H1 (cell line): ENCODE measurements around the gene POLE. TPM values are rescaled to one million over a fixed set of nuclear protein-coding genes. Genes with fewer than 3 reads are reported as not detected.

Source experiments
- CTCF ChIA-PET: fragments of 300-600 bp; sonication (Branson Sonifier 250); formaldehyde crosslinking; loops from one replicate; lab custom pipeline; 2021; ENCODE audit not compliant: partially characterized antibody; lab: Charles Lee
- POLR2A ChIA-PET: fragments of 300-600 bp; sonication (Branson Sonifier 250); formaldehyde crosslinking; loops from one replicate; lab custom pipeline; 2021; ENCODE audit warnings: inconsistent platforms; ENCODE audit not compliant: partially characterized antibody; lab: Charles Lee
- DNase-seq, 2 experiments: peaks; one replicate each; pipeline versions ENCODE4 v3.0.0 to v3.0.0-alpha.2; 2010 to 2022; ENCODE audit warnings: low spot score in 2 of 2, low read depth in 1 of 2, mixed read lengths in 1 of 2
- FAIRE-seq: peaks from 2 replicates; lab custom pipeline; 2011; peaks lifted over from hg19 to GRCh38; lab: Jason Lieb, UNC
- H2AFZ ChIP-seq: 2 replicates; pipeline ENCODE4 v1.8.1; 2012; ENCODE audit warnings: low read length, inconsistent platforms
- H2AK5ac ChIP-seq: 2 replicates; pipeline ENCODE4 v1.6.1; 2013; ENCODE audit warnings: low read depth, low read length
- H2BK120ac ChIP-seq: replicated peaks from 2 replicates; pipeline ENCODE3; 2013; ENCODE audit warnings: low read depth, low read length, inconsistent platforms
- H2BK12ac ChIP-seq: 2 replicates; pipeline ENCODE4 v1.6.1; 2013; ENCODE audit warnings: low read depth, low read length
- H2BK15ac ChIP-seq: 2 replicates; pipeline ENCODE4 v1.6.1; 2013; ENCODE audit warnings: low read length
- H2BK20ac ChIP-seq: 2 replicates; pipeline ENCODE4 v1.6.1; 2013; ENCODE audit warnings: low read length
- H2BK5ac ChIP-seq: 2 replicates; pipeline ENCODE4 v1.6.1; 2013; ENCODE audit warnings: low read depth, low read length
- H3K14ac ChIP-seq: 2 replicates; pipeline ENCODE4 v1.6.1; 2013; ENCODE audit warnings: inconsistent platforms; ENCODE audit not compliant: insufficient read length
- H3K18ac ChIP-seq: 2 replicates; pipeline ENCODE4 v1.6.1; 2013; ENCODE audit warnings: low read length; ENCODE audit errors: extremely low read depth
- H3K23ac ChIP-seq: 2 replicates; pipeline ENCODE4 v1.6.1; 2013; ENCODE audit warnings: inconsistent platforms; ENCODE audit not compliant: insufficient read length
- H3K23me2 ChIP-seq: 2 replicates; pipeline ENCODE4 v1.6.1; 2013; ENCODE audit warnings: low read depth, low read length
- H3K27ac ChIP-seq: 2 replicates; pipeline ENCODE4 v1.6.1; 2011; ENCODE audit warnings: low read depth, low read length, inconsistent platforms
- H3K27me3 ChIP-seq, 4 experiments: replicated peaks in 1 of 4; 1 replicate in 1 of 4; 2 replicates in 3 of 4; pipeline versions ENCODE4 v1.6.1 to v1.8.1; 2011 to 2013; ENCODE audit warnings: low read length in 3 of 4, mild to moderate bottlenecking in 3 of 4, inconsistent platforms in 2 of 4, mixed read lengths in 2 of 4, moderate library complexity in 1 of 4; ENCODE audit not compliant: control insufficient read depth in 3 of 4, insufficient read depth in 3 of 4; ENCODE audit errors: extremely low read depth in 1 of 4
- H3K36me3 ChIP-seq, 4 experiments: 2 replicates each; pipeline versions ENCODE4 v1.6.1 to v1.8.1; 2011 to 2013; ENCODE audit warnings: mild to moderate bottlenecking in 4 of 4, low read length in 3 of 4, moderate library complexity in 2 of 4, control low read depth in 1 of 4, inconsistent platforms in 1 of 4; ENCODE audit not compliant: insufficient read depth in 4 of 4, control insufficient read depth in 2 of 4
- H3K4ac ChIP-seq: replicated peaks from 2 replicates; pipeline ENCODE3; 2013; ENCODE audit warnings: low read length, low read depth, mixed read lengths, inconsistent platforms; ENCODE audit not compliant: insufficient read length
- H3K4me1 ChIP-seq, 4 experiments: replicated peaks in 1 of 4; 1 replicate in 1 of 4; 2 replicates in 3 of 4; pipeline versions ENCODE4 v1.6.1 to v1.8.1; 2011 to 2013; ENCODE audit warnings: low read length in 3 of 4, inconsistent platforms in 2 of 4, mixed read lengths in 1 of 4; ENCODE audit not compliant: insufficient read depth in 4 of 4, control insufficient read depth in 3 of 4
- H3K4me2 ChIP-seq, 2 experiments: 2 replicates each; pipeline versions ENCODE4 v1.6.1 to v1.8.1; 2011 to 2013; ENCODE audit warnings: low read depth in 2 of 2, low read length in 2 of 2, control low read depth in 1 of 2, inconsistent platforms in 1 of 2, mild to moderate bottlenecking in 1 of 2; ENCODE audit not compliant: insufficient read depth in 1 of 2
- H3K4me3 ChIP-seq, 4 experiments: fragments of 200-600, 300-600 bp in 1 of 4; sonication (generic), shearing (Covaris generic), sonication (Bioruptor Twin) in 1 of 4; 2 replicates each; pipeline versions ENCODE4 v1.5.1 to v1.8.1; 2011 to 2016; ENCODE audit warnings: low read length in 4 of 4, low read depth in 3 of 4, control low read depth in 2 of 4, inconsistent platforms in 2 of 4, mild to moderate bottlenecking in 2 of 4, mixed read lengths in 1 of 4, moderate library complexity in 1 of 4; ENCODE audit not compliant: insufficient read depth in 2 of 4; ENCODE audit errors: extremely low read depth in 1 of 4
- H3K56ac ChIP-seq: replicated peaks from 2 replicates; pipeline ENCODE3; 2013; ENCODE audit warnings: low read depth, mild to moderate bottlenecking, mixed read lengths, low read length, inconsistent platforms; ENCODE audit not compliant: insufficient read length
- H3K79me1 ChIP-seq: 2 replicates; pipeline ENCODE4 v1.6.1; 2013; ENCODE audit warnings: low read depth, low read length, control low read depth
- H3K79me2 ChIP-seq, 2 experiments: 2 replicates each; pipeline versions ENCODE4 v1.6.1 to v1.8.1; 2012 to 2013; ENCODE audit warnings: low read length in 2 of 2, mild to moderate bottlenecking in 2 of 2, inconsistent platforms in 1 of 2; ENCODE audit not compliant: insufficient read depth in 2 of 2, control insufficient read depth in 1 of 2
- H3K9ac ChIP-seq, 4 experiments: replicated peaks in 1 of 4; 1 replicate in 1 of 4; 2 replicates in 3 of 4; pipeline versions ENCODE4 v1.6.1 to v1.8.1; 2011 to 2013; ENCODE audit warnings: low read depth in 3 of 4, low read length in 3 of 4, control low read depth in 2 of 4, mild to moderate bottlenecking in 2 of 4, moderate library complexity in 2 of 4, inconsistent platforms in 1 of 4; ENCODE audit errors: extremely low read depth in 1 of 4
- H3K9me3 ChIP-seq, 2 experiments: 2 replicates each; pipeline versions ENCODE4 v1.6.1 to v1.8.1; 2012 to 2013; ENCODE audit warnings: mild to moderate bottlenecking in 2 of 2, moderate library complexity in 2 of 2, control low read depth in 1 of 2, inconsistent platforms in 1 of 2, low read depth in 1 of 2, low read length in 1 of 2, mixed read lengths in 1 of 2; ENCODE audit not compliant: insufficient read depth in 2 of 2
- H4K20me1 ChIP-seq, 2 experiments: replicated peaks in 1 of 2; 2 replicates each; pipeline versions ENCODE3 to v1.8.1; 2011 to 2013; ENCODE audit warnings: inconsistent platforms in 2 of 2, low read length in 2 of 2, mild to moderate bottlenecking in 1 of 2; ENCODE audit not compliant: insufficient read depth in 2 of 2, control insufficient read depth in 1 of 2
- H4K5ac ChIP-seq: 2 replicates; pipeline ENCODE4 v1.6.1; 2013; ENCODE audit warnings: low read length, low read depth, mixed read lengths, inconsistent platforms; ENCODE audit not compliant: insufficient read length
- H4K8ac ChIP-seq: 2 replicates; pipeline ENCODE4 v1.8.0; 2013; ENCODE audit warnings: mild to moderate bottlenecking, moderate library complexity, low read length, inconsistent platforms; ENCODE audit not compliant: insufficient read depth; ENCODE audit errors: extremely low read depth
- H4K91ac ChIP-seq: replicated peaks from 2 replicates; pipeline ENCODE3; 2013; ENCODE audit warnings: low read length, mixed read lengths, inconsistent platforms; ENCODE audit not compliant: insufficient read length
- ASH2L ChIP-seq: fragments of 200-600, 300-600 bp; sonication (generic); IDR thresholded peaks from one replicate; pipeline ENCODE4 v1.7.1; 2017; ENCODE audit warnings: low read length
- CEBPB ChIP-seq: IDR thresholded peaks from 2 replicates; pipeline ENCODE4 v1.6.1; 2012; ENCODE audit warnings: low read depth, low read length
- HDAC2 ChIP-seq, 2 experiments: fragments of 300-600 bp in 1 of 2; sonication (generic) in 1 of 2; IDR thresholded peaks; 2 replicates each; pipeline ENCODE4 v1.6.1; 2011 to 2012; ENCODE audit warnings: low read depth in 2 of 2, low read length in 2 of 2, mild to moderate bottlenecking in 2 of 2, moderate library complexity in 2 of 2, borderline replicate concordance in 1 of 2, inconsistent platforms in 1 of 2
- KDM4A ChIP-seq: IDR thresholded peaks from one replicate; pipeline ENCODE4 v1.7.1; 2012; ENCODE audit warnings: low read depth, mild to moderate bottlenecking, moderate library complexity, low read length, inconsistent platforms; ENCODE audit not compliant: severe bottlenecking
- MAX ChIP-seq: IDR thresholded peaks from 2 replicates; pipeline ENCODE4 v1.6.1; 2012; ENCODE audit warnings: inconsistent platforms
- NANOG ChIP-seq: IDR thresholded peaks from 2 replicates; pipeline ENCODE4 v1.6.1; 2011; ENCODE audit warnings: low read length, low read depth, mild to moderate bottlenecking, inconsistent platforms; ENCODE audit not compliant: insufficient read depth, poor library complexity, severe bottlenecking
- RAD21 ChIP-seq, 2 experiments: IDR thresholded peaks in 1 of 2; conservative IDR thresholded peaks in 1 of 2; 2 replicates each; pipeline ENCODE4 v1.6.1; 2011; ENCODE audit warnings: low read depth in 2 of 2, low read length in 2 of 2, improper control_type of control experiment in 1 of 2, inconsistent platforms in 1 of 2, mild to moderate bottlenecking in 1 of 2, moderate library complexity in 1 of 2
- RXRA ChIP-seq: IDR thresholded peaks from 2 replicates; pipeline ENCODE4 v1.6.1; 2011; ENCODE audit warnings: low read depth, mild to moderate bottlenecking, low read length, moderate library complexity; ENCODE audit not compliant: insufficient read depth
- TAF7 ChIP-seq: optimal IDR thresholded peaks from 2 replicates; pipeline ENCODE3; 2011; ENCODE audit warnings: low read depth, mild to moderate bottlenecking, inconsistent platforms, low read length, moderate library complexity, borderline replicate concordance
- WGBS, 2 experiments: shearing (Covaris generic) in 1 of 2; methylation state at CpG; one replicate each; pipeline versions ENCODE4 v1.1.6 to v1.1.7; 2013 to 2015; ENCODE audit warnings: low lambda C conversion rate in 2 of 2, mixed read lengths in 2 of 2, inconsistent platforms in 1 of 2, low coverage in 1 of 2, missing lambda C conversion rate in 1 of 2; ENCODE audit not compliant: insufficient replicate concordance in 2 of 2, insufficient coverage in 1 of 2, insufficient read length in 1 of 2; ENCODE audit errors: extremely low coverage in 1 of 2, missing lambda C conversion rate in 1 of 2; 5-methylcytosine and 5-hydroxymethylcytosine counted together
- polyA plus RNA-seq, 7 experiments: library from polyadenylated mRNA; depleted of rRNA in 3 of 7; stranded (reverse) in 5 of 7; unstranded in 2 of 7; fragments of >200 nt in 5 of 7; fragments of 200-250 nt in 2 of 7; gene quantifications; 1 replicate in 5 of 7; 2 replicates in 1 of 7; 4 replicates in 1 of 7; pipeline versions ENCODE4 v1.2.1 to v1.2.3, GENCODE V29; 2011 to 2013; ENCODE audit warnings: missing spikeins in 2 of 7, mixed read lengths in 2 of 7
- total RNA-seq: library from RNA; stranded (reverse); fragmentation: NEBNext Ultra II Directional; extraction: Animal tissue kit (Norgen Biotek cat#: 25700); gene quantifications from 2 replicates; pipeline ENCODE4 v1.2.1, GENCODE V29; 2021
- TF ChIP-seq, protein P1 (sequence below), 3 experiments: IDR thresholded peaks; 1 replicate in 2 of 3; 2 replicates in 1 of 3; pipeline versions ENCODE4 v1.5.1 to v1.6.1; 2011; ENCODE audit warnings: low read length in 3 of 3, mild to moderate bottlenecking in 3 of 3, inconsistent platforms in 2 of 3, low read depth in 1 of 3, moderate library complexity in 1 of 3; ENCODE audit not compliant: insufficient read depth in 1 of 3; ENCODE audit errors: control extremely low read depth in 1 of 3

POLE gene
- total and polyA plus RNA-seq, 2 of the 8 experiments (the other 6 are each of a cell fraction or from before 2014, with no cell fraction given) = 59.7 to 115 TPM

DNA sequence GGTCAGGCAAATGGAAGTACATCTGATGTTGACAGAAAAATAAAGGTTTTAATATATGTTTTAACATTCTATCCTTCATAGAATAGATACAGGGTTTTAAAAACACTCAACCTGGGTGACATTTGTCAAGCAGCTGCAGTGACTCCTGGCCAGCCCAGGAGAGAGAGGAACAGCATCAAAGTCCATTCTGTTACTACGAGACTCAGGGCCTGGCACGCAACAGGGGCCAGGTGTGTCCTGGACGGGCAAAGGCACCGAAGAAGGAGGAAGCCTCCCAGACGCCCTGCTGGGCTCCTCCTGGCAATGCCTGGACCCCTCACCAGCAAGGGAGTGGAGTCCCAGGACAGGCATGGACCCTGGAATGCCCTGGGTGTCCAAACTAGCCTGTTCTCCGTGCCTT is 98.8 kb downstream of the POLE start:
- Histone ChIP-seq H3K4me2 (no peak overlapping the region), H4K91ac (no peak overlapping the region), H3K14ac (no peak overlapping the region), H3K27me3 (peaks cover 47 to 93% (median 85%) of the 10 kb centered on the region in 4 experiments), H3K9me3 (peaks cover 0 to 12% of the 10 kb centered on the region in 2 experiments; a peak in 1 of 4 replicates), H3K79me2 (no peaks in the 10 kb centered on the region), H2AK5ac (no peak overlapping the region), H2BK5ac (no peak overlapping the region), H3K56ac (no peak overlapping the region), H4K5ac (no peak overlapping the region), H3K27ac (no peak overlapping the region), H2AFZ (no peak overlapping the region), H4K8ac (no peak overlapping the region), H3K9ac (no peak overlapping the region), H3K4me3 (no peak overlapping the region), H2BK120ac (no peak overlapping the region), H3K4me1 (peaks cover 0 to 4% (median 2%) of the 10 kb centered on the region in 4 experiments; a peak in 2 of 7 replicates), H3K36me3 (no peaks in the 10 kb centered on the region), H2BK12ac (no peak overlapping the region), H2BK15ac (no peak overlapping the region), H2BK20ac (no peak overlapping the region), H3K79me1 (no peaks in the 10 kb centered on the region), H3K23ac (no peak overlapping the region), H3K23me2 (peaks cover 5% of the 10 kb centered on the region; the same call in 1 of the 2 replicates), H3K18ac (no peak overlapping the region), H3K4ac (no peak overlapping the region), H4K20me1 (peaks cover 0 to 6% of the 10 kb centered on the region in 2 experiments)
- POLR2A ChIA-PET = no interaction called here
- no peak for FAIRE-seq
- no peak for DNase-seq
- WGBS, 2 experiments = 80% methylated on average over 6 of the region's 6 CpGs; no CpG with 5 or more reads in 1 of the 2 experiments
- CTCF ChIA-PET = interaction anchor here (1.0 kb wide), 1 partner anchor 173 kb away, joined by 3 read pairs; no protein-coding TSS in a partner anchor
- TF ChIP-seq KDM4A = no peak
- no peak for TF ChIP-seq NANOG
- no peak for TF ChIP-seq MAX
- TF ChIP-seq RAD21 (IDR thresholded peaks at IDR 0.05 in 1 of 2, conservative IDR thresholded peaks at IDR 0.05 in 1 of 2; ENCODE audit: low read depth in 2 of 2, low read length in 2 of 2) = no peak
- no peak for TF ChIP-seq ASH2L
- TF ChIP-seq HDAC2 (IDR thresholded peaks at IDR 0.05; ENCODE audit: borderline replicate concordance in 1 of 2, low read depth in 2 of 2, low read length in 2 of 2) = no peak
- no peak for TF ChIP-seq CEBPB
- TF ChIP-seq, protein P1, sequence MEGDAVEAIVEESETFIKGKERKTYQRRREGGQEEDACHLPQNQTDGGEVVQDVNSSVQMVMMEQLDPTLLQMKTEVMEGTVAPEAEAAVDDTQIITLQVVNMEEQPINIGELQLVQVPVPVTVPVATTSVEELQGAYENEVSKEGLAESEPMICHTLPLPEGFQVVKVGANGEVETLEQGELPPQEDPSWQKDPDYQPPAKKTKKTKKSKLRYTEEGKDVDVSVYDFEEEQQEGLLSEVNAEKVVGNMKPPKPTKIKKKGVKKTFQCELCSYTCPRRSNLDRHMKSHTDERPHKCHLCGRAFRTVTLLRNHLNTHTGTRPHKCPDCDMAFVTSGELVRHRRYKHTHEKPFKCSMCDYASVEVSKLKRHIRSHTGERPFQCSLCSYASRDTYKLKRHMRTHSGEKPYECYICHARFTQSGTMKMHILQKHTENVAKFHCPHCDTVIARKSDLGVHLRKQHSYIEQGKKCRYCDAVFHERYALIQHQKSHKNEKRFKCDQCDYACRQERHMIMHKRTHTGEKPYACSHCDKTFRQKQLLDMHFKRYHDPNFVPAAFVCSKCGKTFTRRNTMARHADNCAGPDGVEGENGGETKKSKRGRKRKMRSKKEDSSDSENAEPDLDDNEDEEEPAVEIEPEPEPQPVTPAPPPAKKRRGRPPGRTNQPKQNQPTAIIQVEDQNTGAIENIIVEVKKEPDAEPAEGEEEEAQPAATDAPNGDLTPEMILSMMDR (IDR thresholded peaks at IDR 0.05; ENCODE audit: control extremely low read depth in 1 of 3, insufficient read depth in 1 of 3, low read depth in 1 of 3, low read length in 3 of 3) = no peak
- TF ChIP-seq RXRA = no peak
- no peak for TF ChIP-seq TAF7
